Measurements from ENCODE around the gene ZPLD1.
A peak's percentile ranks its signal among the peaks of the same experiment; 100 is the strongest.

The ZPLD1 gene

DNA sequence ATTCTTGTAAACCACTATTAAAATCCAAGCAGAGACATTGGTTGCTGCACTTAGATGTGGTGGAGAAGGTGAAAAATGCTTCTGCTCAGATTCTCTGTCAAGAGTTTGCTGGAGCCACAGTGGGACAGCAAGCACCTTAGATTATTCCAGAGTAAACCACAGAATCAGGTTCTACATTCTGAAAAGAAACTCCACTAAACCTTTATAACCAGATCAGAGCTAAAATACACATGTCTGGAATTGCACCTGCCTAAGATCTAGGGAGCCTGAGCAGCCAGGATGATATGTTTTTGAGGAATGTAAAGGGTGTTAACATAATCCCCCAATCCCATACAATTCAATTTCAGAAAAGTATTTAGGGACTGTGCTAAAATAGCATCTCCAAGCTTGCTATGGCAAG is at the start of gene ZPLD1:
Gene ZPLD1, plus strand, starts transcription at position 301 of the 400 bp plus-strand sequence. CDS start 3,473 bp downstream, outside the sequence.
- no peak for DNase-seq

GRCh38 chr3:102390171-102390864 is 44.5 kb upstream of the ZPLD1 start:
- no peak for DNase-seq

DNA sequence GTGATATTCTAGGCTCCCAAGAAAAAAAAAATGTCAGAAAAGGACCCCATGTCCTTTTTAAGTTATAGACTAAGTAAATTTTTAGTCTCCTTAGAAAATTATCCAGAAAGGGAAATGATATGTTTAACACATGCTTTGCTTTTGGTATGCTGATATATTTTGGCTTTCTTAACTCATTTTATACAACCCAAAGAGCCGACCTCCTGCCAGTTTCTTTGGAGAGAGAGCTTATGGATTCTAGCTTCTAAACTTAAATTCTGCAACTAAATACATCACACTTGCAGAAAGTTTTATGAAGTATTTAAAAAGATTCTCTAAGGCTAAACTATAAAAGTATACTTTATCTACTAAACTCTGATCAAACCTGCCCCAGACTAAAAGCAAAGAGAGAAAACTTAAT is 43.9 kb upstream of the ZPLD1 start:
- DNase-seq, result no peak

DNA sequence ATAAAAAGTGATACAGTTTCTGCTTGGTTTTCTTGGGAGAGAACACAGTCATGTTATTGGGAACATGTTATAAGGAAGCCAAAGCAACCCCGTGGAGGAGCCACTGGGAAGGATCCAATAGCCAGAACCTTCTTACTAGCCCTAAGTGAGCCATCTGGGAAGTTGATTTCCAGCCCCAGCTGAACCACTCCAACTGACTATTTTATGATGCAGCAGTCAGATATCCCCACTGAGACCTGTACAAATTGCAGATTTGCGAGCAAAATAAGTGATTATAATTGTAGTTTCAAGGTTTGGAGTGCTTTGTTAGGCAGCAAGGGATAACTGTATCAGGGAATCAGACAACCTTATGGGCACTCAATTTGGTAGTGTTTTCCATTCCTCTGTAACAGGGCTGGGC is 43.3 kb upstream of the ZPLD1 start:
- DNase-seq, result no peak

GRCh38 chr3:102394517-102394916 is 40.3 kb upstream of the ZPLD1 start:
- DNase-seq, result no peak

DNA sequence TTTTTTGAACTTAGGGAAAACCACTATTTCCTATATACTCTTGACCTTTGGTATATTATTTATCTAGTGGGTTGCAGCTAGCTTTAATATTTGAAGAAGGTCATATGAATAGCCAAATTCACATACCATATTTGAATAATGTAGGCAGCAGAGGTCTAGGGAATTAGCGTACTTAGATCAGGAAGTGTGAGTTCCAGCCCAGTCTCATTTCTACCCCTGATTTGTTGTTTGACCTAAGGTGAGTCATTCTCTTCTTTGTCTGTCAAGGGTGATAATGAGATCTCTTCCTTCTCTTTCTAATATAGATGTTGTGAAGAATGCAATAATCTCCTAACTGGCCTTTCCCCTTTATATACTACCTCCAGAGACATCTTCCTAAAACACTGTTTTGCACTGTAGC is 36.6 kb upstream of the ZPLD1 start:
- DNase-seq, result no peak

GRCh38 chr3:102398666-102399065 is 36.1 kb upstream of the ZPLD1 start:
- DNase-seq, result no peak

DNA sequence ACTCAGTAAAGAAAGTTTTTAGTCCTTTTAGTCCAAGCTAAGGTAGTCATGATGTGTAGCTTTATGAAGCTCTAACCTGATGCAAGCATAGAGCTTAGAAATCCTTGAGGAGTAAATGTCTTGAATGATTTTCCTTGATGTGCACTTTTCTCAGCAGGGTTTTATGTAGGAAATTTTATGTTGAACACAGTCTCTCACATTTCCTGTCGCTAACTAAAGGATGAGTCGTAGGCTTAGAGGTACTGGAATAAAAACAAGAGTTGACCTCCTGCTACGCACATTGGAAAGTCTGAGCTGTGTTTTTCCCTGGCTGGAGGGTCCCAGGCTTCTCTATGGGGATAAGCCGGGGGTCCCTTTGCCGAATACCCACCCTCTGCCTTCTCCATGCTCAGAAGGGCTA is 34.7 kb upstream of the ZPLD1 start:
- DNase-seq, result no peak

- DNase-seq, result no peak
Observed at GRCh38 chr3:102400766-102401165, 34.0 kb upstream of the ZPLD1 start.

DNA sequence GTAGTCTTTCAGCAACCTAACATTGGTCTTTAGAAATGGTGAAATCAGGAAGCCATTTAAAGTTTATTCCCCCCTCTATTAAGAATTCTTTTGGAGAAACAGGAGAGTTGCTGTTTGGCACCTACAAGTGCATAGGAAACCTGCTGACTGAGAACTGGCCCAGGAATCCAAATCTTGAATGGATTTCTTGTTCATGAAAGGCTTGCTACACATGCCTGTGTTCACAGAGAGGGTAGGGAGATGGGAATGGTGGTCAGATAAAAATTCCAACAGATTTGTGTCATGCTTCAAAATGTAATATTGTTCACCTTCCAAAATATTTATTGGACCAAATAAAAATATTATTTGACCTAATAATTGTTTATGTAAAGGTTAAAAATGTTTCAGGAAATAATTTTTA is 24.2 kb upstream of the ZPLD1 start:
- no peak for DNase-seq

DNA sequence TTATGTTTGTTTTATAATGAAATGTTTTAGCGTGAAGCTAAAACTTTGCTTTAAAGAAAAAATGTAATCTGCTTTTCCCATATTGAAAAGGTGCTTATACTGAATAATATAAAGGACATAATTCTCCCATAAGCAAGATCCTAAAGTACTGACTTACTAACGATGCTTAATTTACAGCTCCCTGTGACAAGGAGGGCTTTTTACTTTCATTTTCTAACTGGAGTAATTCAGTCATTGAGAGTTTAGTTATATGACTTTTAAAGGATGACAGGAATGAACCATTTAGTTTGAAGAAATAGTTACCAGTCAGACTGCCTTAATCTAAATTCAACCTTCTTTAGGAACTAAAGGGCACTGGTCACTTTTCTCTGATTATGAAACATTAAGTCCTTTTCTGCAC is 19.3 kb upstream of the ZPLD1 start:
- DNase-seq, result no peak

DNA sequence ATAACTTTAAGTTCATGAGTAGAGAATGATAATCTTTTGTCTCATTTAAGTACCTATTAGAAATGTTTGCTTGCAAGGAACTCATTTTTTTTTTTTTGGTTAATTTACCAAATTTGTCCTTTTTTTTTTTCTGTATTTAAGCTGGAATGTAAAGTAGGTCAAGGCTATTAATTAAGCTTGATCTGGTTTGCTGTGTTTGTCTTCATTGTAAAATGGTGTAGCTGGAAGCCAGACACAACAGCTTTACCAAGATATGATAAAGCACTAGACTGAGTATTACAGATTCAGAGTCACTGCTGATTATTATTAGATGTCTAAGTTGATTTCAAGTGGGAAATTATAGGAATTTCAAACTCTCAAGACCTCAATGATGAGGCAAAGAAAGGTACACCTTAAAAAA is 15.0 kb upstream of the ZPLD1 start:
- no peak for DNase-seq

DNA sequence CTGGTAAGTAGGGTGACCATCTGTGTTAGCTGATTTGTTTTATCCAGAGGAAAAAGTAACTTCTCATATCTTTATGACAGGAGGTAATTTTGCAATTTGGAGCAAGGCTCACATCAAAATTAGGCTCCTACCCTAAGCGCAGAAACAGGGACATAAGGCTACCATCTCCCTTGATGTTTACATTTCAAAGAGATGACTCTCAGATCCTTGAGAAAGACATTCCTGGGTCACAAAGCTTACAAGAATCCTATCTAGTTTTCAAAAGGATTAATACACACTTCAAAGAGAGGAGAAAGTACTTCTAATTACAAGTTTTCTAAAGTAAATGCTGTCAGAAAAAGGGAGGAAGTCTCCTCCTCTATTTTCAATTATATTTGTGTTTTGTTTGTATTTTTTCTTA is 7.0 kb downstream of the ZPLD1 start:
- DNase-seq, result no peak

DNA sequence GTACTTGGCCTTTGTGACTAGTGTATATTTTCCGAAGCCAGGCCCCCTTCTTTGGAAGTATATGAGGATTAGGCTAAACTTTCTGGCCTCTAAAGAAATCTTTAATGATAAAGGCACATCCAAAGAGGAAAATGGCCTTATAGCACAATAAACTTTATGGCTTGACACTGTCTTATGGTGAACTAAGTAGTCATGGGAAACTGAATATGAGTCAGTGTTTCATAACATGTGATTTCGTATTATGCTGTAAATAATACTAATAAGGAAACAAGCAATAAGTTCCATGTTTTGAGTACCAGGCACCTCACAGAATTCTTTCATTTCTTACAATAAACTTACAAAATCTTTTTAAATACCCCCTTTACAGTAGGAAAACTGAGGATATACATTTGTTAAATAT is 8.2 kb downstream of the ZPLD1 start:
- DNase-seq, result no peak

GRCh38 chr3:102444101-102444500 is 9.3 kb downstream of the ZPLD1 start:
- no peak for DNase-seq

GRCh38 chr3:102447272-102447671 is 12.5 kb downstream of the ZPLD1 start:
- DNase-seq, result no peak

DNA sequence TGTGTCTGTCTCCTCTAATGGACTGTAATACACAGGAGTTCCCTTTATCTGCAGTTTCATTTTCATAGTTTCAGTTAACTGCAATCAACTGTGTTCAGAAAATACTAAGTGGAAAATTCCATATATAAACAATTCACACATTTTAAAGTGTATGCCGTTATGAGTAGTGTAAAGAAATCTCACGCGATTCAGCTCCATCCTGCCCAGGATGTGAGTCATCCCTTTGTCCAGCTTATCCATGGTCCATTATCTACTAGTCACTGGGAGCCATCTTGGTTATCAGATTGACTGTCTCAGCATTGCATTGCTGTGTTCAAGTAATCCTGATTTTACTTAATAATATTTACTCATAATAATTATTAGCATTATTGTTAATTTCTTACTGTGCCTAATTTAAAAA is 14.5 kb downstream of the ZPLD1 start:
- DNase-seq, result no peak

- DNase-seq, result no peak
Observed at GRCh38 chr3:102449930-102450329, 15.1 kb downstream of the ZPLD1 start.

DNA sequence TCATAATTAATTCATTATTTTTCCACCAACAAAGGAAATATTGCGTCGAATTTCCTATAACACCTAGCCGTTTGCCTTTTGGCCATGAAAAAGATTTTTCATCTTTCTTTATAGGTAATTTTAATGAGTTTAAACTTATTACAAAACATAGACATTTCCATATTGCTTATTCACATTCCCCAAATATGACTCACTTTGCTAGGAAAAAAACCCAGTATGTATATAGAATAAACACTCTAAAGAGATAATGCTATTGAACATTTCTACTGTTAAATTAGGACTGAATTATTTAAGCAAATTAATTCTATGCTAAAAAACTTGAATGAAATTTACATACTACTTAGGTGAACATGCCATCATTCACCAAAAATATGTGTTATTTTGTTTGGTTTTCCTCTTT is 16.2 kb downstream of the ZPLD1 start:
- DNase-seq, result no peak

GRCh38 chr3:102451543-102451942 is 16.7 kb downstream of the ZPLD1 start:
- DNase-seq, result no peak

DNA sequence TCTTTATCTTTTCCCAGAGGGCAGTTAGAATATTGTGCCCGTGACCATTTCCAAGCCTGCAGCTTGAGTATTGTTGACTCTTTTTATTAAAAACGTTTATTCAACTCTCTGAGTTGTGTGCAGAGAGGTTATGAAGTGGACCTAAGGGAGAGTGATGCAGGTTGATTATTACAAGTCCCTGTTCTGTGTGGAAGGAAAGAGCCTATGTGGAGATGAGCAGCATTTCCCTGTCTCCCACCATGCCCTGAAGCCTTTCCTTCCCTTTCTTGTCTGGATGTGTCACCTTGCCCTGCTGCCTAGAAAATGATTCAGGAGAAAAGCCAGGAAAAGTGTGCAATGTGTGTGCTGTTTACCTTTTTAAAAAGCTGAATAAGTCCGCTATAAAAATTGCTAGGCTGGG is 19.4 kb downstream of the ZPLD1 start:
- DNase-seq, result peak; percentile 56

DNA sequence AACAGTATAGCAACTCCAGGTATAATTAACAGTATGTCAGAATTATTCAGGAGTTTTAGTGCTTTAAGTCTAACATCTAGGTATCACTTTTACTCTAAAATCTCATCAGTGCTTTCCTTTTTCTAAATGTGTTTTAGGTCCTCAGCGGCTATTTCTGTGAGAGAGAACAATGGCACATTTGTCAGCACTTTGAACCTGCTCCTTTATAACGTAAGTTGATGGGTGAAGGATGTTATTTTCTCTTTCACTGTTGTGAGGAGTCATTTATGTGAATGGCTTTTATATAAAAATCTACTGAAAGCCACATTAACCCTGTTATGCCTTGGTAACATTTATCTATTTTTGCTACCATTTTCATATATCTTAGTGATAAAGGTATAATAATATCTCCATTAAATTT is 22.8 kb downstream of the ZPLD1 start:
- no peak for DNase-seq

DNA sequence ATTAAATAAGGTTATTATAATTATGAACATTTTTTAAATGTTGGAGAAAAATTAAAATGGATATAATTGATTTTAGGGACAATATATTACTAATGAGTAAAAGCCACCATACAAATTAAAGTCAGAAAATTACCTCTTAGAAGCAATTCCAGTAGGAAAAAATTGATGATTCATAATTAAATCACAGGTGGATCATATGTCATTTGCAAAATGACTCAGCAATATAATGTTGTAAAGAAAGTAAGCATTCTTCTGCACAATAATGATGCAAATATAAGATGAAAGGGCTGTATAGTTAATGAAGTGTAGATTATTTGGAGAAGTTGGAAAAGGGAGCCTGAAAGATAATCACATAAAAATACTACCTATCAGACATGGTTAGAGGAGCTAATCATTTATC is 25.8 kb downstream of the ZPLD1 start:
- DNase-seq, result no peak

DNA sequence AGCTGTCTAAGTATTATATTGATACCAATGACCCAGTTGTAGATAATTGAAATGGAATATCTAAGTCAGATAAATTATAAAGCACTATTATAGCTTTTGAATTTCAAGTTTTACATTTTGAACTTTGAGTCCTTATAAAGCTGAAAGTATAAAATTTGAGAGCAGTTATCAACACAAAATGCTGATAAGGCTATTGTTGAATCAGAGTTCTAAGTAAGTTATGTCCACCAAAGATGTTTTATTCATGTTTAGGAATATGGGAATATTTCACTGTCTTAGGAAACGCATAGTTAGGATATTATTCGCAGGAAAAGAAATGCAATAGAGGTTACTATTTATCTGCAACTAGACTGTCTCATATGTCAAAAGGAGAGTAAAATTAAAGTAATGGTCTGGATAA is 29.4 kb downstream of the ZPLD1 start:
- no peak for DNase-seq

DNA sequence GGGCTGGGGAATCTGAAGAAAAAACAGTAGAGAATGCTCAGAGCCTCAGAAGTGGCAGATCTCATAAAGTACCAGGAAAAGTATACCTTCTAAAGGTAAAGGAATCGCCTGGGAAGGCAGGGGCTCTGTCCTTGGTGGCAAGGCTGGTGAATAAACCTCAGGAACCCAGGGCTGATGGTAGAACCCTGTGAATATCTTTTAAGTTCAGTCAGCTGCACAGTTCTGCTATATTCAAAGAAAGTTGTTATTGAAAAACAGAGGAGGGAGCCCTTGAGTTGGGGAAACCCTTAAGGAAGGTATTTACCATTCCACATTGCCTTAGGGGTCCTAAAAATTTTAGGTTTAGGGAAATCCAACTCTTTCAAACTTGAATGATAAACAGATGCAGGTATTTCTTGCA is 31.2 kb downstream of the ZPLD1 start:
- no peak for DNase-seq

- DNase-seq, result no peak
Observed at GRCh38 chr3:102470066-102470465, 35.3 kb downstream of the ZPLD1 start.

Measured in NCI-H1436 treated with DMSO at 0.1 percent for 48 hours (cell line).